GM12872 (cell line): Measurements from ENCODE around the gene DISP2.

Experiments used
- CTCF ChIP-seq: IDR thresholded peaks from 3 replicates; pipeline ENCODE4 v1.5.1; 2011; ENCODE audit warnings: low read depth, mild to moderate bottlenecking, low read length, moderate library complexity; ENCODE audit not compliant: insufficient read depth

The DISP2 gene

DNA sequence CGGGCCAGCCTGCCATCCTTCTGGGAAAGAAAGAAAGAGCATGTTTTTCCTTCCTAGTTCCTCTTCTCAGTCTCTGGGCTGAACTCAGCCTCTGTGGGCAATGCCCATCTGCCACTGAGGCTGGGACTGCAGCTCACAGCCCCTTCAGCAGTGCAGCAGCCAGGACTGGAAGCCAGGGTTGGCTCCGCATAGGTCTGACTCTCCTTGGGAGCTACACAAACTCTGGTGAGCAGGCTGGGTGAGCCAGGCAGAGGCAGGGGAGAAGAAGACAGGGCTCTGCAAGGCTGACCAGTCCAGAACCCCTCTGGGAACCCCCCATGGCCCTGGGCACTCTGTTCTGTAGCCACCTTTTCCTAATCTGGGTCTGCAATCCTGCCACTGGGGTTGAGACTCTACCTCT, 3.6 kb downstream of the DISP2 start:
- no peak for TF ChIP-seq CTCF

- no peak for TF ChIP-seq CTCF
Observed at GRCh38 chr15:40363611-40364010, 5.6 kb downstream of the DISP2 start.

DNA sequence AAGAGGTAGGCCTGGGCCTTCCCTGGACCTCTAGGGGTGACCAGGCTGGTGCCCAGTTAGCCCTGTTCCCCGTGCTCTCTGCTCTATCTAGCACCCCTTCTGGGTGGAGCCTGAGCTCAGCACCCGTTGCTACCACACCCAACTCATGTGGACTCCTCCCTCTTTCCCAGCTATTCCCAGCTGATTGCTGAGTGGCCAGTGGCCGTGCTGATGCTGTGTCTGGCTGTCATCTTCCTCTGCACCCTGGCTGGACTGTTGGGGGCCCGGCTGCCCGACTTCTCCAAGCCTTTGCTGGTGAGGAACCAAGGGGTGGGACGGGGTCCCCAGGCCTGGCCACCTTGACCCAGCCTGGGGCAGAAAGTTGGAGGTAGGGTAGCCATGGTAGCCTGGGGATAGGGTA, 6.2 kb downstream of the DISP2 start:
- no peak for TF ChIP-seq CTCF

DNA sequence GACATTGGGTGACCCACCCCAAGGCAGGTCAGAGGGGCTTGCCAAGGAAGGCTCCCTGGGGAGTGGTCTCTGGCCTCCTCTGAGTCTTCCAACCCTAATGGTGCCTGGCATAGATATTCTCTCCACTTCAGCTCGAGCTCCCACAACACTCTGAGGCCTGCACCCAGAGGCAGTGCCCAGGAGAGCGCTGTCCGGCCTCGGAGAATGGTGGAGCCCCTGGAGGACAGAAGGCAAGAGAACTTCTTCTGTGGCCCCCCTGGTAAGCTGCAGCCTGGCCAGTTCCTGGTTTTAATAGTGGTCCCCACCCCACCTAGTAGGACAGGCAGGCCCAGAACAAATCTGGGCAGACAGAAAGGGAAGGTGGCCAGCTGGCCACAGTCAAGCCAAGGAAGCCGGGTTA, 7.0 kb downstream of the DISP2 start:
- TF ChIP-seq CTCF, result no peak

- TF ChIP-seq CTCF, result no peak
Observed at GRCh38 chr15:40365624-40366456, 7.8 kb downstream of the DISP2 start.

DNA sequence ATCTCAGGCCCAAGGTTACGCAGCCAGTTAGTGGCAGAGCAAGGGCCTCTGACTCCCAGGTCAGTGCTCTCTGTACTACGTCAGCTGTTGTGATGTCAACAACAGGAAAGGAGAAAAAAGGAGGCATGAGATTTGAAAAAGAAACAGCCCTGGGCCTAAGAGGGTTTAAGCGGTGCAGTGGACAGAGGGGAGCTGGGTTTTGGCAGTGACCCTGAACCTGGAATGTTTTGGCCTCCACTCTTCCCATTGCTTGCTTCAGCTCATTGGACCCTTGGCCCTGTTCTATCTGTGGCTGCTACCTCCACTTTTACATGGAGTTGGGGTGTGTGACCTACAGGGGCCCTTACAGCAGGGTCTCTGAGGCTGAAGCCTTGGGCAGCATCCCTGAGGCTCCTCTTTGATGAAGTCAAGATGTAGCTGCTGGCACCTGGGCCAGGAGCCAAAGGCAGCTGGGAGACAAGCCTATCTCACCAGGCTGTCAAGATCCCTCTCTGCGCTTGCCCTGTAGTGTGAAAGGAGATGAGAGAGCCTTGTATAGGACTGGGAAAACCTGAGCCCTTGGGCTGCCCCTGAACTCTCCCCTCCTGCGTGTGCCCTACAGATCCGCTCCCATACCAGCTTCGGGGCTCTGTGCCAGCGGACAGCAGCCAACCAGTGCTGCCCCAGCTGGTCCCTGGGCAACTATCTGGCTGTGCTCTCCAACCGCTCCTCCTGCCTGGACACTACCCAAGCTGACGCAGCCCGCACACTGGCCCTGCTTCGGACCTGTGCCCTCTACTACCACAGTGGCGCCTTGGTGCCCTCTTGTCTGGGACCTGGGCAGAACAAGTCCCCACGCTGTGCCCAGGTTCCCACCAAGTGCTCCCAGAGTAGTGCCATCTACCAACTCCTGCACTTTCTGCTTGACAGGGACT, 8.7 kb downstream of the DISP2 start:
- TF ChIP-seq CTCF, result no peak

DNA sequence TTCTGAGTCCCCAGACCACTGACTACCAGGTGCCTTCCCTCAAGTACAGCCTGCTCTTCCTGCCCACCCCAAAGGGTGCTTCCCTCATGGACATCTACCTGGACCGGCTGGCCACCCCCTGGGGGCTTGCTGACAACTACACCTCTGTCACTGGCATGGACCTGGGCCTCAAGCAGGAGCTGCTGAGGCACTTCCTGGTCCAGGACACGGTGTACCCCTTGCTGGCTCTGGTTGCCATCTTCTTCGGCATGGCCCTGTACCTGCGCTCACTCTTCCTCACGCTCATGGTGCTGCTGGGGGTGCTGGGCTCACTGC, 9.3 kb downstream of the DISP2 start:
- TF ChIP-seq CTCF, result no peak
